Ishikawa (cell line): Measurements from ENCODE around the gene NBEAL2.

Experiments
- CEBPB ChIP-seq: IDR thresholded peaks from 2 replicates; pipeline ENCODE4 v1.6.1; 2012
- CREB1 ChIP-seq: IDR thresholded peaks from 2 replicates; pipeline ENCODE4 v1.6.1; 2012; ENCODE audit warnings: low read depth
- EGR1 ChIP-seq: IDR thresholded peaks from 2 replicates; pipeline ENCODE4 v1.6.1; 2012
- EP300 ChIP-seq: IDR thresholded peaks from 2 replicates; pipeline ENCODE4 v1.6.1; 2012; ENCODE audit warnings: borderline replicate concordance
- FOXM1 ChIP-seq: IDR thresholded peaks from 2 replicates; pipeline ENCODE4 v1.6.1; 2012; ENCODE audit warnings: low read depth, borderline replicate concordance
- NFIC ChIP-seq: IDR thresholded peaks from 2 replicates; pipeline ENCODE4 v1.6.1; 2012
- RAD21 ChIP-seq: IDR thresholded peaks from 2 replicates; pipeline ENCODE4 v1.6.1; 2012; ENCODE audit warnings: low read depth
- TAF1 ChIP-seq: IDR thresholded peaks from 2 replicates; pipeline ENCODE4 v1.6.1; 2012; ENCODE audit warnings: low read depth, mild to moderate bottlenecking
- TCF12 ChIP-seq: IDR thresholded peaks from 2 replicates; pipeline ENCODE4 v1.6.1; 2012; ENCODE audit warnings: low read depth
- TEAD4 ChIP-seq: IDR thresholded peaks from 2 replicates; pipeline ENCODE4 v1.6.1; 2012
- YY1 ChIP-seq: IDR thresholded peaks from 2 replicates; pipeline ENCODE4 v1.6.1; 2012; ENCODE audit warnings: low read depth
- ZBTB7A ChIP-seq: IDR thresholded peaks from 2 replicates; pipeline ENCODE4 v1.6.1; 2012; ENCODE audit warnings: low read depth
- TF ChIP-seq, protein P1 (sequence below): IDR thresholded peaks from 2 replicates; pipeline ENCODE4 v1.6.1; 2012
- TF ChIP-seq, protein P2 (sequence below): IDR thresholded peaks from 2 replicates; pipeline ENCODE4 v1.6.1; 2012
- TF ChIP-seq, protein P3 (sequence below): IDR thresholded peaks from 2 replicates; pipeline ENCODE4 v1.6.1; 2012; ENCODE audit warnings: low read depth, mild to moderate bottlenecking

Gene NBEAL2

DNA sequence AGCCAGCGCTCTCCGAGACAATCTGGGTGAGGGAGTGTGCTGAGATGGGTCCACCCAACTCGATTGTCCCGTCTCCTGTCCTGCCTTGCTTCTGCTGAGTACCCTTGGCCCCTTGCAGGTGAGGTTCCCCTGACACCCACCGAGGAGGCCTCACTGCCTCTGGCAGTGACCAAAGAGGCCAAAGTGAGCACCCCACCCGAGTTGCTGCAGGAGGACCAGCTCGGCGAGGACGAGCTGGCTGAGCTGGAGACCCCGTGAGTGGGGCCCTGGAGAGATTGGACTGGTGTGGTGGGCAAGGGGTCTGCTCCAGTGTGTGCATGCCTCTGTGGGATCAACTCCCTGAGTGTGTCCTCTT is 23.6 kb downstream of the NBEAL2 start:
- TF ChIP-seq, protein P1, sequence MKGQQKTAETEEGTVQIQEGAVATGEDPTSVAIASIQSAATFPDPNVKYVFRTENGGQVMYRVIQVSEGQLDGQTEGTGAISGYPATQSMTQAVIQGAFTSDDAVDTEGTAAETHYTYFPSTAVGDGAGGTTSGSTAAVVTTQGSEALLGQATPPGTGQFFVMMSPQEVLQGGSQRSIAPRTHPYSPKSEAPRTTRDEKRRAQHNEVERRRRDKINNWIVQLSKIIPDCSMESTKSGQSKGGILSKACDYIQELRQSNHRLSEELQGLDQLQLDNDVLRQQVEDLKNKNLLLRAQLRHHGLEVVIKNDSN: no peak
- TF ChIP-seq EGR1 (no peak), TCF12 (no peak), EP300 (no peak), CREB1 (no peak), ZBTB7A (no peak), CEBPB (no peak), RAD21 (no peak), TAF1 (no peak)
- TF ChIP-seq, protein P2, sequence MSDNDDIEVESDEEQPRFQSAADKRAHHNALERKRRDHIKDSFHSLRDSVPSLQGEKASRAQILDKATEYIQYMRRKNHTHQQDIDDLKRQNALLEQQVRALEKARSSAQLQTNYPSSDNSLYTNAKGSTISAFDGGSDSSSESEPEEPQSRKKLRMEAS: no peak
- TF ChIP-seq, protein P3, sequence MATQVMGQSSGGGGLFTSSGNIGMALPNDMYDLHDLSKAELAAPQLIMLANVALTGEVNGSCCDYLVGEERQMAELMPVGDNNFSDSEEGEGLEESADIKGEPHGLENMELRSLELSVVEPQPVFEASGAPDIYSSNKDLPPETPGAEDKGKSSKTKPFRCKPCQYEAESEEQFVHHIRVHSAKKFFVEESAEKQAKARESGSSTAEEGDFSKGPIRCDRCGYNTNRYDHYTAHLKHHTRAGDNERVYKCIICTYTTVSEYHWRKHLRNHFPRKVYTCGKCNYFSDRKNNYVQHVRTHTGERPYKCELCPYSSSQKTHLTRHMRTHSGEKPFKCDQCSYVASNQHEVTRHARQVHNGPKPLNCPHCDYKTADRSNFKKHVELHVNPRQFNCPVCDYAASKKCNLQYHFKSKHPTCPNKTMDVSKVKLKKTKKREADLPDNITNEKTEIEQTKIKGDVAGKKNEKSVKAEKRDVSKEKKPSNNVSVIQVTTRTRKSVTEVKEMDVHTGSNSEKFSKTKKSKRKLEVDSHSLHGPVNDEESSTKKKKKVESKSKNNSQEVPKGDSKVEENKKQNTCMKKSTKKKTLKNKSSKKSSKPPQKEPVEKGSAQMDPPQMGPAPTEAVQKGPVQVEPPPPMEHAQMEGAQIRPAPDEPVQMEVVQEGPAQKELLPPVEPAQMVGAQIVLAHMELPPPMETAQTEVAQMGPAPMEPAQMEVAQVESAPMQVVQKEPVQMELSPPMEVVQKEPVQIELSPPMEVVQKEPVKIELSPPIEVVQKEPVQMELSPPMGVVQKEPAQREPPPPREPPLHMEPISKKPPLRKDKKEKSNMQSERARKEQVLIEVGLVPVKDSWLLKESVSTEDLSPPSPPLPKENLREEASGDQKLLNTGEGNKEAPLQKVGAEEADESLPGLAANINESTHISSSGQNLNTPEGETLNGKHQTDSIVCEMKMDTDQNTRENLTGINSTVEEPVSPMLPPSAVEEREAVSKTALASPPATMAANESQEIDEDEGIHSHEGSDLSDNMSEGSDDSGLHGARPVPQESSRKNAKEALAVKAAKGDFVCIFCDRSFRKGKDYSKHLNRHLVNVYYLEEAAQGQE: no peak

DNA sequence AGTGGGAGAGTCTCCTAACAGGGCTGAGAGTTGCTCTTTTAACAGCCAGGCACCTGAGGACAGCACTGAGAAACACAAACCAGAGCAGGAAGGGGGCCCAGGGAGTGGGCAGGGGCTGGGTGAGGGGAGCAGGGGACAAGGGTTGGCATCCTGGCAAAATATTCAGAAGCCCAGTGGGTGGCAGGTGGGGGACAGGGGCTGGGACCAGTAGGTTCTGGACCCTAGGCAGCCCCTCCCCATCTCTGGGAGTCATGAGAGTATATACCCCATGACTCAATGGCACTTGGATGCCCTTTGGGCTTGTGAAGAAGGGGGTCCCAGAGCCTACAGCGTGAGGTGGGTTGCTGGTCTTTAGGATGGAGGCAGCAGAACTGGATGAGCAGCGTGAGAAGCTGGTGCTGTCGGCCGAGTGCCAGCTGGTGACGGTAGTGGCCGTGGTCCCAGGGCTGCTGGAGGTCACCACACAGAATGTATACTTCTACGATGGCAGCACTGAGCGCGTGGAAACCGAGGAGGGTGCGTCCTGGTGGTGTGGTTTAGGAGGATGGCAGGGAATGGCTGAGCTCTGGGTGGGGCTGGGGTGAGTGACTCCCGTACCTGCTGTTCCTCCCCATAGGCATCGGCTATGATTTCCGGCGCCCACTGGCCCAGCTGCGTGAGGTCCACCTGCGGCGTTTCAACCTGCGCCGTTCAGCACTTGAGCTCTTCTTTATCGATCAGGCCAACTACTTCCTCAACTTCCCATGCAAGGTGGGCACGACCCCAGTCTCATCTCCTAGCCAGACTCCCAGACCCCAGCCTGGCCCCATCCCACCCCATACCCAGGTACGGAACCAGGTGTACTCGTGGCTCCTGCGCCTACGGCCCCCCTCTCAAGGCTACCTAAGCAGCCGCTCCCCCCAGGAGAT is 24.2 kb downstream of the NBEAL2 start:
- TF ChIP-seq EP300 (no peak), FOXM1 (no peak), TAF1 (no peak), RAD21 (no peak), NFIC (no peak), EGR1 (no peak), CREB1 (no peak), TCF12 (no peak), CEBPB (no peak), TEAD4 (no peak), YY1 (no peak)
- TF ChIP-seq, protein P1: no peak
- TF ChIP-seq, protein P3: no peak
- TF ChIP-seq, protein P2: no peak

DNA sequence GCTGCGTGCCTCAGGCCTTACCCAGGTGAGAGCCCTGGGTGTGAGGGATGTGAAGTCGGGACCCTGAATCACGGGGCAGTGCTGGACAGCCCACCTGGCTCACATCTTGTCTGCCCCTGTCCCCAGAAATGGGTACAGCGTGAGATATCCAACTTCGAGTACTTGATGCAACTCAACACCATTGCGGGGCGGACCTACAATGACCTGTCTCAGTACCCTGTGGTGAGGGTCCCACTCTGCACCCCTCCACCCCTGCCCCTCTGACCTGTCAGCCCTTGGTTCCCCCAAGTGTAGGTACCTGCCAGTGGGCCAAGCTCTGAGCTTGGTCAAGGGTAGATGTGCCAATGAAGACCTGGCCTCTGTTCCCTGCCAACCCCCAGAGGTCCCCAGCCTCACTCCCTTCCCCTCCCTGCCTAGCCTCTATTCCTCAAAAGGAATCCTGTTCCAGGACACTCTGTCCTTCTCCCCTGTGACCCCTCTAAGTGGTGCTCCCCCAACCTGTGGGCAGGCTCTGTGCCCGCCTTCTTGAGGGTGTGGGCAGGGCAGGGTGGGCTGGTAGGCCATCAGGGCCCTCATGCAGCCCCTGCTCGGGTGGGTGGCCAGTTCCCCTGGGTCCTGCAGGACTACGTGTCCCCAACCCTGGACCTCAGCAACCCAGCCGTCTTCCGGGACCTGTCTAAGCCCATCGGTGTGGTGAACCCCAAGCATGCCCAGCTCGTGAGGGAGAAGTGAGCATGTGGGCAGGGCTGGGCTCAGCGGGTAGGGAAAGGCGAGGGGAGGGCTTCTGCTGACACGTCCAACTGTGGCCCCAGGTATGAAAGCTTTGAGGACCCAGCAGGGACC is 25.1 kb downstream of the NBEAL2 start:
- TF ChIP-seq TAF1 (no peak), TEAD4 (no peak), EGR1 (no peak), CREB1 (no peak), EP300 (no peak), TCF12 (no peak), NFIC (no peak), CEBPB (no peak), RAD21 (no peak), ZBTB7A (no peak), YY1 (no peak), FOXM1 (no peak)
- TF ChIP-seq, protein P1: no peak
- TF ChIP-seq, protein P3: no peak
- TF ChIP-seq, protein P2: no peak
